GM19023 (cell line): Measurements from ENCODE around the gene KIAA0408.

ENCODE experiments used
- ATAC-seq: cut with Tn5 transposase; IDR thresholded peaks from one replicate; pipeline ENCODE4 v1.9.1; 2021; ENCODE audit warnings: mild to moderate bottlenecking, moderate library complexity; ENCODE audit not compliant: unreplicated experiment

Gene KIAA0408

GRCh38 chr6:127459231-127459641 is at the start of gene KIAA0408:
TSS of gene KIAA0408 (minus strand) at chr6:127459389. CDS start at chr6:127453981, 5,408 bp downstream.
- ATAC-seq: no peak

DNA sequence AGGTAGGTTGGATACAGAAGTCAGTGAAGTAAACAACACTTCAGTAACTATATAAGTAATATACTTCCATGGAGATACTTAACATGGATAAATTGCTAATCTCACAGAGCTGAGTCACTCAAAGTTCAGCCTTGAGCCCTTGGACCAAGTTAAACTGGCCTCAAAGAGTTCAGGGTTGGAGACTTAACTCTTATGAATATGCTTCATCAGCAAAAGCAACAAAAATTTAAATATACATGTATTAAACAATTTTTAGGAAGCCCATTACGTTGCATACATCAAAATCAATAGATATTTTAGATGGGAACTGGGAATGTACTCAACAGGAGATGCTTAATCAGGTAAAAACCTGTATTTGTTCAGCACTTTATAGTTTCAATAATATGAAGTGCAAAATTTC is 47.7 kb upstream of the KIAA0408 start:
- no peak for ATAC-seq

DNA sequence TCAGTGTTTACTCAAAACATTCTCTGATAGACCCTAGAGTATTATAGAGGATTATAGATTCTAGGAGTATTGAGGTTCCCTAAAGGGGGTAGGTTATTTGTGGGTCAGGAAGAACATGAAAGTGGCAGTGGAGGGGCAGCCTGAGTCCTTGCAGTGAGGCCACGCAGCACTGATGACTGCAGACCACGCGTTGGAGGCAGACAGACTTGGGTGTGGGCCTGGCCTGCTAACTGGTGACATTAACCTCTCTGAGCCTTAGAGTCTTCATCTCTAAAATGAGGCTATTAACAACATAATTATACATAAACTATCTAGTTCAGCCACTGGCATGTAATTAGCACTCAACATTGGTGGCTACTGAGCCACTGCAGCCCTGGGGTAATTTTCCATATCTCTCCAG is 43.8 kb upstream of the KIAA0408 start:
- no peak for ATAC-seq

GRCh38 chr6:127497410-127497809 is 38.2 kb upstream of the KIAA0408 start:
- ATAC-seq: no peak

GRCh38 chr6:127496471-127496870 is 37.3 kb upstream of the KIAA0408 start:
- ATAC-seq: no peak

DNA sequence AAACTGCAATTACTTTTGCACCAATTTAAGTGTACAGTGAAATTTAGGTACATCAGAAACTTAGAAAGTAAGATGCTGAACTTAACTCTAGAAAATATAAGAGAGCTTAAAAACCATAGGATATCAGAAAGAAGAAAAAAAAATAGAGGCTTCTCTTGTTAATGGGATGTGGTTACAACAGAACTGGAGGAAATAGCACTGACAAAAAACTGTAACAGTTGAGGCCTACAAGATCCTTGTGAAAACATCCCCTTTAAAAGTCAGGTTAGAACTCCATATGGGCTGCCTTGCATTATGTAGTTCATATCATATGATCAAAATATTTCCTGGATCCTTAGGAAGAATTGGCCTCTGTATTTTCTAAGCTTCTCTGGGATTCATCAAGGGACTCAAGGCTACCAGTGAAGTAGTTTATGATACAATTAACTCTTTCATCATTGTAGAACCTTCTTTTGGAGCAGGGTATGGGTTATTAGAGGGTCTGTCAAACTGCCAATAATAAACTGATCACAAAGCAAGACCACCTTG is 35.1 kb upstream of the KIAA0408 start:
- ATAC-seq: no peak

- no peak for ATAC-seq
Measured at GRCh38 chr6:127489248-127489647, 30.1 kb upstream of the KIAA0408 start.

DNA sequence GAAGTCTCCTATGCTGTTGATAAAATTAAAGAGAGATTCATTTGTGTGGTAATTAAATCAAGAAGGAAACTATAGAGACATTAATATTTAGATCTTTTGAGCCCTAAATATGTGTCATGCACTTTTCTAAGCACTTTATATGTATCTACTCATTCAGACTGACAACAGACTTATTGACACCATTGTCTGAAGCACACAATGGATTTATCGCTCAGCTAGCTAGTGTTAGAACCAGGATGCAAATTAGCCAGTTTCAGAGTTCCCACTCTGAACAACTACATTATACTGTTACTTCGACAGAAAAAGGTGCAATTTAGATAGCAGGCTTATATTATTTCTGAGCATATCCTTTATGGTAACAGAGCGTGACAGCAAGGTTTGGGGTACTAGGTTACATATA is 27.7 kb upstream of the KIAA0408 start:
- ATAC-seq: no peak

DNA sequence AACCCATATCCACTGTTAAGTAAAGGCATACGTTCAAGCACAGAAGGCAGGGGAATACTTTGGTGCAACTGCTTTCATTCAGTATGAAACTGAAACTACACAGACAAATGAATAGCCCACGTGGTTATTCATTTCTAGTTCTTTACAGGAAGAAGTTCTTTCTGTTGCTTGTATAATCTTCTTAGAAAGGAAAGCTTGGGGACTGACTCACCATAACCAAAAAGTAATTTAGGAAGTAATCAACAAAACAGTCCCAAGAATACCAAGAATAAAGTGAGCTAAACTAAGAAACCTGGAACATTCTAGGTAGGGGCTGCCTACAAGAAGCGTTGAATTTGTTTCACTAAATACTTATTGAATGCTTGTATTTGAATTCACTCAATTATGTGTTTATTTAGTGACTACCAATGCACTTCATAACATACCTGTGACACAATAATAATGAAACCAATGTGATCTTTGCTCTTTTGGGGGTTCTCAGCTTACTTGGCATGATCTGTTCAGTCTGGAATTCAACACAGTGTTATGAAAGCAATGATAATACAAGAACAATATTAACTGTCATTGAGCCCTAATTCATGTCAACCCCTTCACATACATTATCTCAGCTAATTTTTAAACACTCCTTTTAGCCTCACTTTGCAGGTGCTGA is 25.1 kb upstream of the KIAA0408 start:
- ATAC-seq: peak; percentile 99

DNA sequence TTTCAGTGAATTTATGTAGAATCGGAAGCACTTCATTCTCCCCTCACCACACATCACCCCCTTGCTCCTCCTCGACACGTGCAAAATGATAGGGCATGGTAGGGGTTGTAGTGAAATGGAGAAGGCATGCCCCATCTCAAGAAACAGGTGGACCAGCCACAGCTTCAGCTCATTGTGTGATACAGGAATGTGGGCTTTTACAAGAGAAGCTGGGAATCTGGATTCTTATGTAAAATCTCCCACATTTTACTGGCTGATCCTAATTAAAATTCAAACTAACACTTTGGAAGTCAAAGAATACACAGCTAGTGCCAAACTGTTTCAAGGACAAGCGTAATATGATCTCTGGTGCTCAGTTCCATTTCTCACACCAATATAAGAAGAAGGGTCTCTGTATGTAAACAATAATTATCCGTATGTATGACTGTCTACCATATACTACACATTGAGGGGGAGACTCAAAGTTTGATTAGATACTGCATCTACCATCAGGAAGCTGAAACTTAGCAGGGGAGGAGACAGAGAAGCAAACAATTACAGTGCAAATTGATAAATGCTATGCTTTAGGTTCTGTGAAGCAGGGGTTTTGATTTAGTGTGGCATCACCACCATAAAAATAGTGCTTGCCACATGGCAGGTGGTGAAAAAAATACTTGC is 24.3 kb upstream of the KIAA0408 start:
- ATAC-seq: peak; percentile 17

GRCh38 chr6:127482325-127482724 is 23.1 kb upstream of the KIAA0408 start:
- no peak for ATAC-seq

DNA sequence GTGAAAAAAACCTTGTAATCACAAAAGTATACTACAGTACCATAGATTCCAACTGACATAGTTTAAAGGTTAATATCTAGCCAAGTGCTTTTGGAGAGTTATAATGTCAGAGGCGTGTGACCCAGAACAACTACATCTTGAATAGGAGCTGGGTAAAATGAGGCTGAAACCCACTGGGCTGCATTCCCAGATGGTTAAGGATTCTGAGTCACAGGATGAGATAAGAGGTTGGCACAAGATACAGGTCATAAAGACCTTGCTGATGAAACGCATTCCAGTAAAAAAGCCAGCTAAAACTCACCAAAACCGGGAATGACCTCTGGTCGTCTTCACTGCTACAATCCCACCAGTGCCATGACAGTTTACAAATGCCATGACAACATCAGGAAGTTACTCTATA is 22.4 kb upstream of the KIAA0408 start:
- no peak for ATAC-seq

GRCh38 chr6:127481111-127481510 is 21.9 kb upstream of the KIAA0408 start:
- no peak for ATAC-seq

- ATAC-seq: no peak
Measured at GRCh38 chr6:127477658-127478057, 18.5 kb upstream of the KIAA0408 start.

GRCh38 chr6:127475823-127476176 is 16.6 kb upstream of the KIAA0408 start:
- no peak for ATAC-seq

DNA sequence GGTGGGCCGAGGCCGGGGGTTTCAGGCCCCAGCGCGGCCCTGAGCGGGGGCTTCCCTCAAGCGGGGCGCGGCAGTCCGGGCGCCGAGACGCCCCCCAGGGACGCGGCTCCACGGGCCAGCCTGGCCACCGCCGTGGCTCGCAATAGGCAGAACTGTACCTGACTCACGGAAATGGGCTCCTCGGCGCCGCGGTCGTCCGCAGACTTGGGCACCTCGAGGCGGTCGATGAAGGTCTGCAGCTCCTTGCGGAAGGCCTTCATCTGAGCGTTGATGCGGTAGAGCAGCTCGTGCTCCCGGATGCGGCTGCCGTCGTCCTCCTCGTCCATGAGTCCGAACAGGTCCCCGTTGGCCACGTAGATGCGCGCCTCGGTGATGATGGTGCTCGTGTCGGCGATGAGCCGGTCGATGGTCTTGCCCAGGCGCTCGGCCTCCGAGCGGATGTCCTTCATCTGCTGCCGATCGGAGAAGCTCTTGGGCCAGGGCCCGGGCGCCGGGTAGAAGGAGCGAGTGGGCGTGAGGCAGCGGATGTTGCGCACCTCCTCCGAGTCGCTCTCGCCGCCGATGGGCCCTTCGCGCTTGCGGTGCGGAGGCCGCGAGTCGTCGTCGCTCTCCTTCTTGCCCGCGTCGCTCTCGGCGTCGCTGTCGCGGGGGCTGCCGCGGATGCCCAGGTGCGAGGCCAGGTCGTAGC is 16.1 kb upstream of the KIAA0408 start:
- ATAC-seq: no peak

- ATAC-seq: no peak
Measured at GRCh38 chr6:127471379-127472255, 12.4 kb upstream of the KIAA0408 start.

GRCh38 chr6:127468936-127469335 is 9.7 kb upstream of the KIAA0408 start:
- no peak for ATAC-seq

- no peak for ATAC-seq
Measured at GRCh38 chr6:127466416-127466815, 7.2 kb upstream of the KIAA0408 start.

DNA sequence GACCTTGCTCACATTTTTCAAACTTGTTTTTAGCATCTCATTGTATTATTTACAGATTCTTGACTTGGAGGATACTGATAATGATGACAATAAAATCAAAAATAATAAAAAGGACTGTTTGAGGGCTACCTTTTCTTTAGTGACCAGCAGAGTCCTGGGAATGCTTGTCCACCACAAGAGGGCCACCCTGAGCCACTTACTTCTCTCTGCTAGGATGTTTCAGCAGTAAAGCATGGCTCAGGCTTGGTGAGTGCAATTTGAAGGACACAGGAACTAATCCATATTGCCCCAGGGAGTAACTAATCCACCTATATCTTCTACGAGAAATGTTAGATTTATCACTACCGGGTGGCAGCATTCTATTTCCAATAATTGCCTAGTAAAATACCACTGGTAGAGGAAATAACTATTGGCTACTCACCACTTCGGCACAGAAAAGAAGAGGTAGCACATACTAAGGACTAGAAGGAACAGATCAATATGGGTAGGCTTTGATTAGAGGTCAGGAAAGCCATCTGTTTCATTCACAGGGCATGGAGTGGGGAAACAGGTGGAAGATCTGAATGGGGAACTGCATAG is 5.8 kb upstream of the KIAA0408 start:
- ATAC-seq: peak; percentile 96
